GM18526 (cell line): ENCODE results near the gene HSPA8.

Experiments
- POLR2A ChIP-seq: IDR thresholded peaks from 3 replicates; pipeline ENCODE4 v1.6.1; 2011; ENCODE audit not compliant: insufficient read length; ENCODE audit errors: extremely low read depth

The HSPA8 gene

DNA sequence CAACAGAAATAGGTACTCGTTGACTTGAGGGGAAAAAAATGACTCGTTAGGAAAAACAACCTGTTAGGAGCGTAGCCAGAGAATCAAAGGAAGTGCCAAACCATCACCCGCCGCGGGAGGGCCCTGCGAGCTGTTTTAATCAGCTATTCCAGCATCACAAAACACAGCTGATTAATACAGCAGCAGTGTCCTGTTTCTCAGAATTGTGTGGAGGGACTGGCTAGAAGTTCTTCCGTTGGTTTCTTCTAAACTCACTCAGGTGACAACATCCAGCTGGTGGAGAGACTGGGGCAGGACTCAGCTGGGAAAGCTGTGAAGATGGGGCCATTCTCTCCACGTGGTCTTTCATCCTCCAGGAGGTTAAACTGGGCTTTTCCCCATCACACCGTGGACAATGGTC lies 28.0 kb downstream of the HSPA8 start:
- TF ChIP-seq POLR2A = no peak

DNA sequence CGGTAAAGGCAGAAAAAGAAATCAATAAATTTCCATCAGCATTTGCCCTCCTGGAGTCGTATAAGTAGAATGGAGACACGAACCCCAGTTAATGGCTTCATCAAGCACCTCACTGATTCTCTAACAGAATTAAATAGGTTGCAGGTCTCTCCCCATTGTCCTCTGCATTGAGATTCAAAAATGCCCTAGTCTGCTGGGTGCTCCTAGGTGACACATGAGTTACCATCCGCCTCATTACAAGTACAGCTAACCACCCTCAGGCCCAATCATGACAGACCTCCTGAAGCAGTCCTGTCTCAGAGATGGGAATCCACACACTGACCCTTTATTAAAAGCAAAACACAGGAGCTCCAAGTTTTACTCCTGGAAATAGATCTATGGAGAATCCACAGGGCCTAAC lies 31.4 kb downstream of the HSPA8 start:
- no peak for TF ChIP-seq POLR2A

DNA sequence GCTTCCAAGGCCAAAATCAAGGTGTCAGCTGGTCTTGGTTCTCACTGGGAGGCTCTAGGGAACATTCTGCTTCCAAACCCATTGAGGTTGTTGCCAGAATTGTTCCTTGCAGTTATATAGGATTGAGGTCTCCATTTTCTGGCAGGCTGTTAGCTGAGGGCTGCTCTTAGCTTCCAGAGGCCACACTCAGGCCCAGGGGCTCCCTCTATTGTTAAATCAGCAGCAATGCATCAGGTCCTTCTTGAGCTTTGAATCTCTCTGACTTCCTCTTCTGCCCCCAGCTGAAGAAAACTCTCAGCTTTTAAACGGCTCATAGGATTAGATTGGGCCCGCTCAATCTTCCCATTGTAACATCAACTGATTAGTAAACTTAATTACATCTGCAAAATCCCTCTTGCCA lies 41.0 kb downstream of the HSPA8 start:
- TF ChIP-seq POLR2A = no peak

DNA sequence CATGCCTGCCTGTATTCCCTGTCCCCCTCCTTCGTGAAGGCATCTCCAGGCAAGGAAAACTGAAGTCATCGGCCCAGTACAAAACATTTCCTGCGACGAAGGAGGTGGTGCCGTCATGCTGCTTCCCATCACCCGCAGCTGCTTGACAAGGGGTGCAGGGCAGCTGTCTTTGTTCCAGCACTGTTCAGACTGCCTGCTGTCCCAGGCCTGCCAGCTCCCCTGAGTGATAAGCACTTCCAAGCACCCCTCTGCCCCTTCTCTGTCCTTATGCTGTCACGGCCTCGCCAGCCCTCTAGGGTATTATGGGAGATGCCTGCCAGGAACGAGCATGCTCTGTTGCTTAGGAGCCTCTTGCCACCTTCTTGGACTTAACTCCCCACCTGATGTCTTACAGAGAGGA lies 43.2 kb downstream of the HSPA8 start:
- TF ChIP-seq POLR2A = no peak

DNA sequence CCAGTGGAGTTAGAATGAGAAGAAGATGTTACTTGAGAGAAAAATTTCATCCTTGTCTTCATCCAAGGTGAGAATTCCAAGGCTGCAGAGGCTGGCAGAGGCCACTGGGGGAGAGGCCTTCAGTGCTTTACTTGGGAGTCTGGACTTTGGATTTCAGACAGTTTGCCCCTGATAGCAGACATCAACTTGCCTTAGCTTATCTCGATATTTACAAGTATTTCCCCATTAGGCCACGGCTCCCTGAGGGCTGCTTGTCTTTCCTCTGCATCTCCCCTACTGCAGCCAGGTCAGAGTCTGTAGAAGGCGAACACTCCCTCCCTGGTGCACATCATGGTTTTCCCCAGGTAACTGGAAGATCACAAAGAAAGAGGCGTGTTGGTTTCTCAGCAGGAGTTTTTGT lies 50.4 kb downstream of the HSPA8 start:
- TF ChIP-seq POLR2A = no peak
